Stimulated activated CD4-positive, alpha-beta T cell treated with anti-CD3 and anti-CD28 coated beads, Interleukin-1b, Interleukin-23, amount 100 ng/mL, for 48 hours (primary cell): ENCODE measurements around the gene FLOT2.
A peak's percentile ranks its signal among the peaks of the same experiment; 100 is the strongest.
"Not testable (repeated sequence)": the region's sequence is repeated elsewhere in the genome, so short reads cannot be mapped to it uniquely, and the experiment has no call there.

Experiments used
- DNase-seq: peaks from one replicate; pipeline ENCODE4 v3.0.0-alpha.2; 2020

The FLOT2 gene

GRCh38 chr17:28867276-28867675 lies 30.3 kb downstream of the FLOT2 start:
- DNase-seq, result no peak

DNA sequence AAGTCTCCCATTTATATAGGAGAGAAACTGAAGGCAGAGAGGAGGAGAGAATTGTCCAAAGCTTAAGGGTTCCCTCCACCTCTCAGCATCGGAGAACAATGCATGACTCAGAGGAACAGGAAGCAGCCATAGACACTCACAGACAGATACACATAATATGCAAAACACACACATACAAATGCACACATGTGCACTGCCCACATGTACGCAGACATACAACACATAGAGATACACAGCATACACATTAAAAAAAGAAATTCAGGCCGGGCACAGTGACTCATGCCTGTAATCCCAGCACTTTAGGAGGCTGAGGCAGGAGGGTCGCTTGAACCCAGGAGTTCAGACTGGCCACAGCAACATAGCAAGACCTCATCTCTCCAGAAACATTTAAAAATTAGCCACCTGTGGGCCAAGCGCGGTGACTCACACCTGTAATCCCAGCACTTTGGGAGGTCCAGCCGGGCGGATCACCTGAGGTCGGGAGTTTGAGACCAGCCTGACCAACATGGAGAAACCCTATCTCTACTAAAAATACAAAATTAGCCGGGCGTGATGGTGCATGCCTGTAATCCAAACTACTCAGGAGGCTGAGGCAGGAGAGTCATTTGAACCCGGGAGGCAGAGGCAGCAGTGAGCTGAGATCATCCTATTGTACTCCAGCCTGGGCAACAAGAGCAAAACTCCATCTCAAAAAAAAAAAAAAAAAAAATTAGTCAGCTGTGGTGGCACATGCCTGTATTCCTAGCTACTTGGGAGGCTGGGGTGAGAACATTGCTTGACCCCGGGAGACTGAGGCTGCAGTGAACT lies 31.4 kb downstream of the FLOT2 start:
- DNase-seq, result no peak

GRCh38 chr17:28864991-28865849 lies 32.3 kb downstream of the FLOT2 start:
- no peak for DNase-seq

GRCh38 chr17:28863953-28864352 lies 33.6 kb downstream of the FLOT2 start:
- no peak for DNase-seq

DNA sequence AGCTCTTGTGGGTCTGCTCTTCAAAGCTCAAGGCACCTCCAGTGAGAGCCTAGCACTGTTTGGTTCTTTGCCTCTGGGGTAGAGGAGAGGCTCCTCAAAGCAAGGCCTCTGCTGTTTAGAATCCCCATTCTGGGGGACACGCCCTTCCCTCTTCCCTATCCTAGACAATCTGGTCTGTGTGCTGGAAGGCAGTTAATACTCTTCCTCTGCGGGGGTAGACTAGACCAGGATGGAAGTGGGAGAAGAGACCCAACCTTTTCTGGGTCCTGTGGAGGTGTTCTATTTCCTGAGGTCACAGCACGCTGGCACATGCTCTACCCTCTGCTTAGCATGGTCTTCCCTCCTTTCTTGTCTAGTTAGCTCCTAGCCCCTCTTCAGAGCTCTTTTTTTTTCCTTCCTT lies 35.0 kb downstream of the FLOT2 start:
- DNase-seq, result no peak

DNA sequence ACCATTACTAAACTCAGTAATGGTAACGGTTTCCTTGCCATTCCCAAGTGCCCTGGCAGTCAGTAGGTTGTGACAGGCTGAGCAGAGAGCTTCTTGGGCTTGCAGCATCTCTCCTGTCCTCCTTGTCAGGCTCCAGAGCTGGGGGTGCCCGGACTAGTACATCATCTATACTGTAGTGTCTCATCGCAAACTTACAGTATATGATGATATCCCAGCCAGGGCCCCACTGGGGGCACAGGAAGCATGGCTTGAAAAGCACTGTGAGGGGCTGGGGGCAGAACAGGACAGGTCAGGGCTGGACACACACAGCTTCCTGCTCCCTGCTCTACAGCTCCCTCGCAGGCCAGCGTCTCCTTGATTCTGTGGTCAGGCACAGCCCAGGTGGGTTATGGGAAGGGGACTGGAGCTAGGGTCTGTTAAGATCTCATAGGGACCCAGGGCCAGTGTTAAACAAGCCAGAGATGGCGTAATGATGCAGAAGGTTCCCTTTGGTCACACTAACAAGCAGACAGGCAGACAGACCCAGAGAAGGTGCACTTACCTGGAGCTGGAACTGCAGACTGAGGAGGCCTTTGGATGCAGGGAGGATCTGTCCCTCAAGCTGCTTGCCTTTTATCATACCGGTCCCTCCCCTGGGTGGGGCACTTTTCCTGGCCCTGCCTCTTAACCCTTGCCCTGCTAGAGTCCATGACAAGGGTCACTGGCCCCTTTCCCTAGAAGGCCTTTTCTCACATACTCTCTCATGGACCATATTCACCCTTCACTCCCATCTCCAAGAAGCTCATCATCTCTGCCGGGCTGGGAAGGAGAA lies 35.9 kb downstream of the FLOT2 start:
- no peak for DNase-seq

DNA sequence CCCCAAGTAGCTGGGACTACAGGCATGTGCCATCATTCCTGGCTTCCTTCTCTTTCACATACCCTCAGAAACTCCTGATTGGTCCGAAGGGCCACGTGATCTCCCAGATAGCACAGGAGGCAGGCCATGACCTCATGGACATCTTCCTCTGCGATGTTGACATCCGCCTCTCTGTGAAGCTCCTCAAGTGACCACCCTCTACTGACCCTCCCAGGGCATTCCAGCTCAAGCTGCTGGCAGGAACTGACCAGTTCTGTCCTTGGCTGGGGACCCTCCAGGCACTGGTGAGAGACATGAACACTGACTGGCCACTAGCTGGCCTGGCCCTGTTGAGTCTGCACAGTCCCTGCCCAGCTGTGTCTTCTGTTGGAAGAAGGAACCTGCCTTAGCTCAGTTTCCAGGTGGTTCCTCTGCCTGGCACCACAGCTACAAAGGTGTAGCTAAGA lies 37.1 kb downstream of the FLOT2 start:
- no peak for DNase-seq

DNA sequence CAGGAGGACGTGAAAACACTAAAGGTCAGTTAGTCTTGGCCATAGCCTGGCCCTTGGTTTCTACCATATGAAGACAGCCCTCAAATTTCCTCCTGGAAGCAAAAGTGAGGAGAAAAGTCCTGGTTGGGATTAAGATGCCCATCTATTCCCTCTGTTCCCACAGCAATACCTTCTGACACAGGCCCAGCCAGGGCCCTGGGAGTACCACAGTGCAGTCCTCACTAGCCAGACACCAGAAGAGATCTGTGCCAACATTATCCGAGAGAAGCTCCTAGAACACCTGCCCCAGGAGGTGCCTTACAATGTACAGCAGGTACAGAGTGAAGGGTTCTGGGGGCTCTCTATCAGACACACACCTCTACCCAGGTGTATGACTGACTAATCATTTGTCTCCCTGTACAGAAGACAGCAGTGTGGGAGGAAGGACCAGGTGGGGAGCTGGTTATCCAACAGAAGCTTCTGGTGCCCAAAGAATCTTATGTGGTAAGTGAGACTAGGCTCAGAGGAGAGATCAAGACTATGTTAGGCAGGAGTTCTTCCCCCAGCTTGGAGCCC lies 38.7 kb downstream of the FLOT2 start:
- DNase-seq, result no peak

DNA sequence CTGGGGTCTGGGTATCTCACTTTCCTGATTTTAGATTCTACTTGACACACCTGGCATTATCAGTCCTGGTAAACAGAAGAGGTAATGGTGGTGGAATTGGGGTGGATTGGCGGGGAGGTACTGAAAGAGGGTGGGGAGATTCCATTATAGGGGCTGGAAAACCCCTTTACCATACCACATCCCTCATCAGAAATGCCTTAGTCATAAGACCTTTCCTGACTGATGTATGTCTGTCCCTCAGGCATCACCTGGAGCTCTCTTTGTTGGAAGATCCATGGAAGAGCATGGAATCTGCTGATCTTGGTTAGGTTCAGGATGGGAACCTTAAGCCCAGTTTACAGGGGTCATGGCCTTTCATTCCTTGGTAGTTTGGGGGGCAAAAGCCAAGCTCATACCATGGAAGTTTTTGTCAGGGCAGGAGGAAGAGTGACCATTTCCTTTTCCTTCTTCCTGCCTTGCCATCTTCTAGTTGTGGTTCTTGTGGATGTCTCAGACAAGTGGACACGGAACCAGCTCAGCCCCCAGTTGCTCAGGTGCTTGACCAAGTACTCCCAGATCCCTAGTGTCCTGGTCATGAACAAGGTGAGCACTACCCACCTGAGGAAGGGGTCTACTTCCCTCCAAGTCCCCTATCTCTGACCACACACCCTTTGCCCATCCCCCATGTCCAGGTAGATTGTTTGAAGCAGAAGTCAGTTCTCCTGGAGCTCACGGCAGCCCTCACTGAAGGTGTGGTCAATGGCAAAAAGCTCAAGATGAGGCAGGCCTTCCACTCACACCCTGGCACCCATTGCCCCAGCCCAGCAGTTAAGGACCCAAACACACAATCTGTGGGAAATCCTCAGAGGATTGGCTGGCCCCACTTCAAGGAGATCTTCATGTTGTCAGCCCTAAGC lies 39.4 kb downstream of the FLOT2 start:
- no peak for DNase-seq

DNA sequence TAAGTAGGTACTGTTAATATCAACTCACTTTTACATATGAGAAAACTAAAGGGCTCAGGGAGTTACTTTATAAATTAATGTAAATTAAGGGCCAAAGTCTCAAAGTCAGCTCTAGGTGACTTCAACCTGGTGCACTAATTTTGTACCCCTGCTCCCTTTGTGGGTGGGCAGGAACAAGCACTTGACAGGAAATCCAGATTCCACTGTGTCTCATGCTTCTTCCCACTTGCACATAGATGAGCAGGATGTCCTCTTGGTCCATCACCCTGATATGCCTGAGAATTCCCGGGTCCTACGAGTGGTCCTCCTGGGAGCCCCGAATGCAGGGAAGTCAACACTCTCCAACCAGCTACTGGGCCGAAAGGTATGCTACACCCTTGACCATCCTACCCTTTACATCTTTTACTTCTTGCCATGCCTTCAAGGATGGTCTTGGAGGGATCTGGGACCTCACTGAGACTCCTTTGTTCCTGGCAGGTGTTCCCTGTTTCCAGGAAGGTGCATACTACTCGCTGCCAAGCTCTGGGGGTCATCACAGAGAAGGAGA lies 41.4 kb downstream of the FLOT2 start:
- no peak for DNase-seq

- DNase-seq, result no peak
Observed at GRCh38 chr17:28855336-28855679, 42.2 kb downstream of the FLOT2 start.

DNA sequence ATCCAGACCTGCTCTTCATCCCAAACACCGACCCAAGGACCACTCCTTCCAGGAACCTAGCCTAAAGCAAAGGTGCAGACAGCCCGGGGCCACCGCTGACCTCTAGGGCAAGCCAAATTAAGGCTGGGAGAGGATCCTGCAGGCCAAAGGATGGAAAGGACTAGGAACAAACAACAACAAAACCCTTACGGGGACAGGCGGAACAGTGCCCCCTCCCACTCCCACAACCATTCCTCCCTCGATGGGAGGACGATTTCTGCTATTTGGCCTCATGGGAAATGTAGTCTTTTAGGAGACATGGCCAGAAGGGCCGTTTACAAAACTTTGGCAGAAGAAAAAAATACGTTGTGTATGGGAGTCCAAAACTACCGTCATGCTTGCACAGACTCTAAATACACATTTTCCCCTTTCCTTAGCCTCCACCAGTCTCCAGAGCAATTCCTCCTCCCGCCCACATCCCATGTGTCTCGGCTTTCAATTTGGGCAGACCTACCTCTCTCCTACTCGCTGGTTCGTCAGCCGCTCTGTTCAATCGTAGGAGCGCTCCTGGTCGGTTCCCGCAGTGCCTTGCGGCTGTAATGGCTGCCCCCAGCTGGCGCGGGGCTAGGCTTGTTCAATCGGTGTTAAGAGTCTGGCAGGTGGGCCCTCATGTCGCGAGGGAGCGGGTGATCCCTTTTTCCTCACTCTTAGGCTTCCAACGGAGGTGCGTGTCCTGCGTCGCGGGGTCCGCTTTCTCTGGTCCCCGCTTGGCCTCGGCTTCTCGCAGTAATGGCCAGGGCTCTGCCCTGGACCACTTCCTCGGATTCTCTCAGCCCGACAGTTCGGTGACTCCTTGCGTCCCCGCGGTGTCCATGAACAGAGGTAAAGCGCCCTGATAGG lies 42.8 kb downstream of the FLOT2 start, which contains the start of gene ERAL1:
Gene ERAL1, plus strand, starts transcription at position 560 of the 879 bp plus-strand sequence. Its CDS starts 19 bp downstream, at position 579.
- DNase-seq, result peak; percentile 86

- no peak for DNase-seq
Observed at GRCh38 chr17:28853295-28853694, 44.2 kb downstream of the FLOT2 start.

- DNase-seq, result no peak
Observed at GRCh38 chr17:28849281-28849680, 48.3 kb downstream of the FLOT2 start.

- peak; percentile 66 for DNase-seq
Observed at GRCh38 chr17:28848667-28849066, 48.9 kb downstream of the FLOT2 start.

DNA sequence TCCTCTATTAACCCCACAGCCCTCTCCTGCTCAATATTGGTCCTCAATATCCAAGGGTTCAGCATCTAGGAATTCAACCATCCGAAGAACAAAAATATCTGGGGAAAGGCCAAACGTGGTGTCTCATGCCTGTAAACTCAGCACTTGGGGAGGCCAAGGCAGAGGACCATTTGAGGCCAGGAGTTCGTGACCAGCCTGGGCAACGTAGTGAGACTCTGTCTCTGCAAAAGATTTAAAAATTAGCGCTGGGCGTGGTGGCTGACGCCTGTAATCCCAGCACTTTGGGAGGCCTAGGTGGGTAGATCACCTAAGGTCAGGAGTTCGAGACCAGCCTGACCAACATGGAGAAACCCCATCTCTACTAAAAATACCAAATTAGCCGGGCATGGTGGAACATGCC lies 50.8 kb downstream of the FLOT2 start:
- DNase-seq, result not testable (repeated sequence)

DNA sequence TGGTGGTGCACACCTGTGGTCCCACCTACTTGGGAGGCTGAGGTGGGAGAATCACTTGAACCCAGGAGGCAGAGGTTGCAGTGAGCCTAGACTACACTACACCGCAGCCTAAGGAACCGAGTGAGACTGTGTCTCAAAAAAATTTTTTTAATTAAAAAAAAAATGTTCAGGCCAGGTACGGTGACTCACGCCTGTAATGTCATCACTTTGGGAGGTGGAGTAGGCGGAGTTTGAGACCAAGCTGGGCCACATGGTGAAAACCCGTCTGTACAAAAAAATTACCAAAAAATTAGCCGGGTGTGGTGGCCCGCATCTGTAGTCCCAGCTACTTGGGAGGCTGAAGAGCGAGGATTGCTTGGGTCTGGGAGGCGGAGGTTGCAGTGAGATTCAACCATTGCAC lies 51.3 kb downstream of the FLOT2 start:
- no peak for DNase-seq

- DNase-seq, result no peak
Observed at GRCh38 chr17:28843816-28844148, 53.8 kb downstream of the FLOT2 start.

GRCh38 chr17:28842282-28843012 lies 55.1 kb downstream of the FLOT2 start, which contains the start of gene FAM222B:
Gene FAM222B (minus strand): TSS chr17:28842790. CDS start chr17:28766667, 76,123 bp downstream.
- peak; percentile 90 for DNase-seq

GRCh38 chr17:28841901-28842281 lies 55.6 kb downstream of the FLOT2 start:
- DNase-seq, result no peak
